Osteocyte (in vitro differentiated cells): Measurements from ENCODE around the gene CD22. TPM values are rescaled to one million over a fixed set of nuclear protein-coding genes. Genes with fewer than 3 reads are reported as not detected.

Experiments used
- DNase-seq: peaks from one replicate; pipeline ENCODE4 v3.0.0; 2021; ENCODE audit warnings: mixed read lengths; ENCODE audit not compliant: unreplicated experiment; ENCODE audit errors: extremely low spot score
- H3K27ac Mint-ChIP-seq: one replicate; pipeline ENCODE4 v1.8.0; 2021; ENCODE audit warnings: mild to moderate bottlenecking, mixed read lengths; ENCODE audit not compliant: unreplicated experiment
- H3K27me3 Mint-ChIP-seq: one replicate; pipeline ENCODE4 v1.8.0; 2021; ENCODE audit warnings: mixed read lengths; ENCODE audit not compliant: unreplicated experiment
- H3K36me3 Mint-ChIP-seq: one replicate; pipeline ENCODE4 v1.8.0; 2021; ENCODE audit warnings: mixed read lengths; ENCODE audit not compliant: unreplicated experiment
- H3K4me1 Mint-ChIP-seq: one replicate; pipeline ENCODE4 v1.8.0; 2021; ENCODE audit warnings: mixed read lengths; ENCODE audit not compliant: unreplicated experiment
- H3K4me3 Mint-ChIP-seq: one replicate; pipeline ENCODE4 v1.8.0; 2021; ENCODE audit warnings: mild to moderate bottlenecking, moderate library complexity, mixed read lengths; ENCODE audit not compliant: unreplicated experiment
- H3K9me3 Mint-ChIP-seq: one replicate; pipeline ENCODE4 v1.8.0; 2021; ENCODE audit warnings: mixed read lengths; ENCODE audit not compliant: unreplicated experiment
- CTCF ChIP-seq: fragments of 200-600 bp; sonication (generic); IDR thresholded peaks from 2 replicates; pipeline ENCODE4 v1.5.0; 2021; ENCODE audit warnings: antibody characterized with exemption, mild to moderate bottlenecking, moderate library complexity
- total RNA-seq: library from RNA; stranded (reverse); gene quantifications from 2 replicates; pipeline ENCODE4 v1.2.1, GENCODE V29; 2021

CD22 gene
- total RNA-seq, 1 donor from 2014 or later: not detected

GRCh38 chr19:35296644-35297514 is 32.1 kb upstream of the CD22 start:
- Mint-ChIP-seq H3K36me3 (no peaks in the 10 kb centered on the region), H3K27me3 (peaks cover 8% of the 10 kb centered on the region), H3K4me3 (no peak overlapping the region), H3K4me1 (no peaks in the 10 kb centered on the region), H3K9me3 (no peaks in the 10 kb centered on the region), H3K27ac (no peak overlapping the region)
- no peak for TF ChIP-seq CTCF
- no peak for DNase-seq

GRCh38 chr19:35297515-35297848 is 31.5 kb upstream of the CD22 start:
- no peaks in the 10 kb centered on the region for H3K9me3 Mint-ChIP-seq
- H3K27ac Mint-ChIP-seq: no peak overlapping the region
- no peak for DNase-seq
- H3K4me1 Mint-ChIP-seq: no peaks in the 10 kb centered on the region
- H3K27me3 Mint-ChIP-seq: peaks cover 8% of the 10 kb centered on the region
- no peak for TF ChIP-seq CTCF
- H3K4me3 Mint-ChIP-seq: no peak overlapping the region
- H3K36me3 Mint-ChIP-seq: no peaks in the 10 kb centered on the region

DNA sequence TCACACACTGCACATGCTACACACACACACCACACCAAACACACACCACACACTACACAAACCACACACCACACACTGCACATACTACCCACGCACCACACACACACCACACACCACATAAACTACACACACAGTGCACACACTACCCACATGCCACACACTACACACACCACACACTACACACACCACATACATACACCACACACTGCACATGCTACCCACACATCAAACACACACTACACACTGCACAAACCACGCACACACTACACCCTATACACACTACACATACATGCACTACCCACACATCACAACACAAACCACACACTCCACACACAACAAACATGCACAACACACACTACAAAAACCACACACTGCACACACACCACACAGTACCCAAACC is 31.1 kb upstream of the CD22 start:
- Mint-ChIP-seq H3K36me3 (no peaks in the 10 kb centered on the region), H3K27me3 (peaks cover 8% of the 10 kb centered on the region), H3K4me3 (no peak overlapping the region), H3K27ac (no peak overlapping the region), H3K9me3 (no peaks in the 10 kb centered on the region), H3K4me1 (no peaks in the 10 kb centered on the region)
- no peak for TF ChIP-seq CTCF
- DNase-seq: no peak

DNA sequence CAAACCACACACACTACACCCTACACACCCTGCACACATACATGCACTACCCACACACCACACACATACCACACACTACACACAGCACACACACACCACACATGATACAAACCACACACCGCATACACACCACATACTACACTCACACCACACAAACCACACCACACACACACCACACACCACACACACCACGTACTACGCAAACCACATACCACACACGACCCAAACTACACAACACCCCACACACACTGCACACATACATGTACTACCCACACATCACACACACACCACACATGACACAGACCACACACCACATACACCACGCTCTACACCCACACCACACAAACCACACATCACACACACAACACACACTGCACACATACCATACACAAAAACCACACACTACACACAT is 30.4 kb upstream of the CD22 start:
- no peaks in the 10 kb centered on the region for H3K9me3 Mint-ChIP-seq
- H3K27me3 Mint-ChIP-seq: peaks cover 4% of the 10 kb centered on the region
- no peak overlapping the region for H3K27ac Mint-ChIP-seq
- no peak for DNase-seq
- no peak for TF ChIP-seq CTCF
- no peaks in the 10 kb centered on the region for H3K36me3 Mint-ChIP-seq
- no peaks in the 10 kb centered on the region for H3K4me1 Mint-ChIP-seq
- H3K4me3 Mint-ChIP-seq: no peak overlapping the region

DNA sequence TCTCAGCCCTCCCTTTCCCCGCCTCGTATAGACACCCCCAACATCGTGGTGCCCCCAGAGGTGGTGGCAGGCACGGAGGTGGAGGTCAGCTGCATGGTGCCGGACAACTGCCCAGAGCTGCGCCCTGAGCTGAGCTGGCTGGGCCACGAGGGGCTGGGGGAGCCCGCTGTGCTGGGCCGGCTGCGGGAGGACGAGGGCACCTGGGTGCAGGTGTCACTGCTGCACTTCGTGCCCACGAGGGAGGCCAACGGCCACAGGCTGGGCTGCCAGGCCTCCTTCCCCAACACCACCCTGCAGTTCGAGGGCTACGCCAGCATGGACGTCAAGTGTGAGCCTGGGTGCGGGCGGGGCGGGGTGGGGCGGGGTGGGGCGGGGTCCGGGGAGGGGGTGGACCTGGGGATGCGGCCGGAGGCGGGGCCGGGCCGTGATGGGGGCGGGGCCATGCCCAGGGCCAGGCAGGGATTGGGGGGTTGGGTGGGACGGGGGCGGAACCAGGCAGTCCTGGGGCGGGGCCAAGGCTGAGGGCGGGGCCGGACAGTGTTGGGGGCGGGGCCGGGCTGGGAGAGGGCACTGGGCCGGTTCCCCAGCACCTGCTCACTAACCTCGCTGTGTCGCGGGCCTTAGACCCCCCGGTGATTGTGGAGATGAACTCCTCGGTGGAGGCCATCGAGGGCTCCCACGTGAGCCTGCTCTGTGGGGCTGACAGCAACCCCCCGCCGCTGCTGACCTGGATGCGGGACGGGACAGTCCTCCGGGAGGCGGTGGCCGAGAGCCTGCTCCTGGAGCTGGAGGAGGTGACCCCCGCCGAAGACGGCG is 29.3 kb upstream of the CD22 start:
- no peaks in the 10 kb centered on the region for H3K9me3 Mint-ChIP-seq
- H3K27ac Mint-ChIP-seq: no peak overlapping the region
- no peak overlapping the region for H3K4me3 Mint-ChIP-seq
- H3K36me3 Mint-ChIP-seq: no peaks in the 10 kb centered on the region
- no peaks in the 10 kb centered on the region for H3K4me1 Mint-ChIP-seq
- H3K27me3 Mint-ChIP-seq: no peaks in the 10 kb centered on the region
- DNase-seq: no peak
- no peak for TF ChIP-seq CTCF
